ENCODE results near the gene PRKCE.

- no peak for TF ChIP-seq CTCF (IDR thresholded peaks at IDR 0.05)
- TF ChIP-seq TAF1 (IDR thresholded peaks at IDR 0.05; ENCODE audit: borderline replicate concordance, low read depth, low read length): no peak
- no peak for TF ChIP-seq EP300 (IDR thresholded peaks at IDR 0.05; ENCODE audit: borderline replicate concordance in 1 of 2, low read depth in 1 of 2, low read length in 1 of 2)
- no peak for TF ChIP-seq USF1 (IDR thresholded peaks at IDR 0.05; ENCODE audit: borderline replicate concordance, low read depth)
- TF ChIP-seq GABPA (IDR thresholded peaks at IDR 0.05; ENCODE audit: low read depth): no peak
- no peak for TF ChIP-seq POLR2AphosphoS5 (IDR thresholded peaks at IDR 0.05; ENCODE audit: low read depth, low read length)
- no peak for TF ChIP-seq CHD2 (IDR thresholded peaks at IDR 0.05; ENCODE audit: low read length, partially characterized antibody)
Measured at GRCh38 chr2:46175419-46175818, 523.9 kb downstream of the PRKCE start.

Data from SK-N-SH (cell line).